Suprapubic skin (tissue), 4 donors: ENCODE results near the gene SYNPO.

Experiments
- EP300 ChIP-seq: sonication (generic); formaldehyde crosslinking; IDR thresholded peaks from one replicate; pipeline ENCODE4 v1.6.1; 2017; ENCODE audit warnings: antibody characterized with exemption
- POLR2A ChIP-seq, 2 donors: fragments of 450-650 bp; IDR thresholded peaks; one replicate each; pipeline ENCODE4 v1.6.1; 2017; ENCODE audit warnings: antibody characterized with exemption in 2 of 2, mild to moderate bottlenecking in 2 of 2, moderate library complexity in 2 of 2
- POLR2AphosphoS5 ChIP-seq, 3 donors: sonication (generic); formaldehyde crosslinking; IDR thresholded peaks; one replicate each; pipeline ENCODE4 v1.6.1; 2017; ENCODE audit warnings: antibody characterized with exemption in 3 of 3
- TF ChIP-seq, protein P1 (sequence below), 2 donors: fragments of 200-600 bp in 1 of 2; fragments of 450-650 bp in 1 of 2; sonication (generic) in 1 of 2; IDR thresholded peaks; one replicate each; pipeline ENCODE4 v1.5.1; 2016 to 2019; ENCODE audit warnings: antibody characterized with exemption in 2 of 2, mild to moderate bottlenecking in 1 of 2, moderate library complexity in 1 of 2

DNA sequence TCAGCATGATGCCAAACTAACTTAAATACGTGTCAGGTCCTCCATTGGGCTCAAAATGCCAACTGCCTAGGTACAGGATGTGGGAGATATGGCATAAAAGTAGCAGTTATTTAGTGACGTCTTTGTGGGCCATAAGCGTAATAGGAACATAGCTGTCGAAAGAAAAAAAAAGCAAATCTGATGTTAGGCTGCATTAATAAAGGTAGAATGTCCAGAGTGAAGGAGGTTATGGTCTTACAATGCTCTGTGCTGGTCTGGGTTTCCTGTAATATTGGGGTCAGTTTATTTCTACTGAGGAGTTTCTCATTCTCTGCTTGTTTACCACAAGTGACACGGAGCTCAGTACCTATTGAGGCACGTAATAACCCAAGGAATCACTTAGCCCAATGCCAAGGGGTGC, 33.4 kb upstream of the SYNPO start:
- TF ChIP-seq, protein P1, sequence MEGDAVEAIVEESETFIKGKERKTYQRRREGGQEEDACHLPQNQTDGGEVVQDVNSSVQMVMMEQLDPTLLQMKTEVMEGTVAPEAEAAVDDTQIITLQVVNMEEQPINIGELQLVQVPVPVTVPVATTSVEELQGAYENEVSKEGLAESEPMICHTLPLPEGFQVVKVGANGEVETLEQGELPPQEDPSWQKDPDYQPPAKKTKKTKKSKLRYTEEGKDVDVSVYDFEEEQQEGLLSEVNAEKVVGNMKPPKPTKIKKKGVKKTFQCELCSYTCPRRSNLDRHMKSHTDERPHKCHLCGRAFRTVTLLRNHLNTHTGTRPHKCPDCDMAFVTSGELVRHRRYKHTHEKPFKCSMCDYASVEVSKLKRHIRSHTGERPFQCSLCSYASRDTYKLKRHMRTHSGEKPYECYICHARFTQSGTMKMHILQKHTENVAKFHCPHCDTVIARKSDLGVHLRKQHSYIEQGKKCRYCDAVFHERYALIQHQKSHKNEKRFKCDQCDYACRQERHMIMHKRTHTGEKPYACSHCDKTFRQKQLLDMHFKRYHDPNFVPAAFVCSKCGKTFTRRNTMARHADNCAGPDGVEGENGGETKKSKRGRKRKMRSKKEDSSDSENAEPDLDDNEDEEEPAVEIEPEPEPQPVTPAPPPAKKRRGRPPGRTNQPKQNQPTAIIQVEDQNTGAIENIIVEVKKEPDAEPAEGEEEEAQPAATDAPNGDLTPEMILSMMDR (IDR thresholded peaks at IDR 0.05): no peak
- TF ChIP-seq POLR2AphosphoS5 (IDR thresholded peaks at IDR 0.05): no peak
- TF ChIP-seq POLR2A (IDR thresholded peaks at IDR 0.05): no peak
- no peak for TF ChIP-seq EP300
